AG04449 (cell line): ENCODE measurements around the gene CCDC24.

ENCODE experiments used
- CTCF ChIA-PET: fragments of 350-600 bp; formaldehyde crosslinking; extraction: SDS; loops from one replicate; lab custom pipeline; 2021; ENCODE audit warnings: antibody characterized with exemption; lab: Yijun Ruan, JAX
- POLR2A ChIA-PET: fragments of 400-600, 350-600 bp; formaldehyde crosslinking; extraction: SDS; loops from one replicate; lab custom pipeline; 2020; ENCODE audit warnings: antibody characterized with exemption, inconsistent platforms; lab: Yijun Ruan, JAX
- DNase-seq: peaks from one replicate; pipeline ENCODE4 v3.0.0-alpha.2; 2010; ENCODE audit warnings: low read depth, low spot score
- H3K4me3 ChIP-seq: 2 replicates; pipeline ENCODE4 v1.5.1; 2011; ENCODE audit warnings: low read depth, mild to moderate bottlenecking, control low read depth, low read length
- TF ChIP-seq, protein P1 (sequence below): IDR thresholded peaks from one replicate; pipeline ENCODE4 v1.5.1; 2011; ENCODE audit warnings: mild to moderate bottlenecking, moderate library complexity, low read length, control low read depth, inconsistent platforms; ENCODE audit not compliant: insufficient read depth; ENCODE audit errors: missing control alignments

Gene CCDC24

DNA sequence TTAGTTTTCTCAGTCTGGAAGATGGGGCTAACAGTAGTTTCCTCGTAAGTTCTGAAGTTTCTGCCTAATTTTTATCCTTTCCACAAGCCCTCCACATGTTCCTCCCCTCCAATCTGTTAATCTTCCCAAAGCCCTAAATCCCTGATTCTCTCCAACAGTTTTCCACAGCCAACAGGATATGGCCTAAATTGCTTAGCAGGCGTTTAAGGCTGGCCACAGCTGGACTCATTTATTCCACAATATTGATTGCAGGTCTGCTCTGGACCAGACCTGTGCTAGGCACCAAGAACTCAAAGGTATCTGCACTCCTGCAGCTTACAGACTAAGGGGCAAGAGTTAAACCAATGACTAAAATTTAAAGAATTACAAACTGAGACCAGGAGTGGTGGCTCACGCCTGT lies 35.9 kb downstream of the CCDC24 start:
- DNase-seq, result no peak
- H3K4me3 ChIP-seq, result no peak overlapping the region
- ChIA-PET CTCF (interaction anchor here (1.0 to 12.3 kb wide), 4 partner anchors 9 to 21 kb away, joined by 4 to 195 read pairs (median 8); no protein-coding TSS in a partner anchor), POLR2A (interaction anchor here (0.9 kb wide), 1 partner anchor 10 kb away, joined by 3 read pairs; no protein-coding TSS in a partner anchor)
- TF ChIP-seq, protein P1, sequence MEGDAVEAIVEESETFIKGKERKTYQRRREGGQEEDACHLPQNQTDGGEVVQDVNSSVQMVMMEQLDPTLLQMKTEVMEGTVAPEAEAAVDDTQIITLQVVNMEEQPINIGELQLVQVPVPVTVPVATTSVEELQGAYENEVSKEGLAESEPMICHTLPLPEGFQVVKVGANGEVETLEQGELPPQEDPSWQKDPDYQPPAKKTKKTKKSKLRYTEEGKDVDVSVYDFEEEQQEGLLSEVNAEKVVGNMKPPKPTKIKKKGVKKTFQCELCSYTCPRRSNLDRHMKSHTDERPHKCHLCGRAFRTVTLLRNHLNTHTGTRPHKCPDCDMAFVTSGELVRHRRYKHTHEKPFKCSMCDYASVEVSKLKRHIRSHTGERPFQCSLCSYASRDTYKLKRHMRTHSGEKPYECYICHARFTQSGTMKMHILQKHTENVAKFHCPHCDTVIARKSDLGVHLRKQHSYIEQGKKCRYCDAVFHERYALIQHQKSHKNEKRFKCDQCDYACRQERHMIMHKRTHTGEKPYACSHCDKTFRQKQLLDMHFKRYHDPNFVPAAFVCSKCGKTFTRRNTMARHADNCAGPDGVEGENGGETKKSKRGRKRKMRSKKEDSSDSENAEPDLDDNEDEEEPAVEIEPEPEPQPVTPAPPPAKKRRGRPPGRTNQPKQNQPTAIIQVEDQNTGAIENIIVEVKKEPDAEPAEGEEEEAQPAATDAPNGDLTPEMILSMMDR, result no peak

DNA sequence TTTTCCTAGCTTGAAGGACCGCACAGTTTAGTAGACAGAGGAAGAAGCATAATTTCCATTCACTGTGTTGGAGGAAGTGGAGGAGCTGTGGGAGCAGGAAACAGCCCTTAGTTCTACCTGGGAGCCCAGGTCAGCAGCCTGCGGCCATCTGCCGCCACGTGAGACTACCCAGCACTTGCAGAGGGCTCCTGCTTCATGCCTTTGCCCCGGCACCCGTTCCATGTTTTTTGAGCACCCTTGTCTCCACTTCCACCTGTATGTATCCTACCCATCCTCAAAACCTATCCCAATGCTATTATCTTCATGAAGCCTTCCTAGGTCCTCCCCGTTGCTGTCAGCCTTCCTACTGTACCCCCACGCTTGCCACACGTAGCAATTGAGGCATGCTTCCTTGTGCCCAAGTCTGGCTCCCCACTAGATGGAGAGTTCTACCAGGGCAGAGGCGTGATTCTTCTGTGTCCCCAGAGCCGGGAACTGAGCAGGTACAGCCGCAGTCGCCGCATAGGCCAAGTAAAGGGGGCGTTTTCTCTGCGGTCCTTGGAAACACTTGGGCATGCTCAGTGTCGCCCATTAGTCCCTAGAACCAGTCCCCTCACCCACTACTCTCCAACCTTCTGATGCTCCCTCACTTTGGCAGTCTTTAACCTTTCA lies 38.0 kb downstream of the CCDC24 start:
- CTCF ChIA-PET, result interaction anchor here (0.6 to 12.3 kb wide), 6 partner anchors 9 to 502 kb away, joined by 3 to 195 read pairs (median 4); no protein-coding TSS in a partner anchor
- POLR2A ChIA-PET, result no interaction called here
- TF ChIP-seq, protein P1, result no peak
- DNase-seq, result no peak
- H3K4me3 ChIP-seq, result peak overlapping the region; percentile 79

DNA sequence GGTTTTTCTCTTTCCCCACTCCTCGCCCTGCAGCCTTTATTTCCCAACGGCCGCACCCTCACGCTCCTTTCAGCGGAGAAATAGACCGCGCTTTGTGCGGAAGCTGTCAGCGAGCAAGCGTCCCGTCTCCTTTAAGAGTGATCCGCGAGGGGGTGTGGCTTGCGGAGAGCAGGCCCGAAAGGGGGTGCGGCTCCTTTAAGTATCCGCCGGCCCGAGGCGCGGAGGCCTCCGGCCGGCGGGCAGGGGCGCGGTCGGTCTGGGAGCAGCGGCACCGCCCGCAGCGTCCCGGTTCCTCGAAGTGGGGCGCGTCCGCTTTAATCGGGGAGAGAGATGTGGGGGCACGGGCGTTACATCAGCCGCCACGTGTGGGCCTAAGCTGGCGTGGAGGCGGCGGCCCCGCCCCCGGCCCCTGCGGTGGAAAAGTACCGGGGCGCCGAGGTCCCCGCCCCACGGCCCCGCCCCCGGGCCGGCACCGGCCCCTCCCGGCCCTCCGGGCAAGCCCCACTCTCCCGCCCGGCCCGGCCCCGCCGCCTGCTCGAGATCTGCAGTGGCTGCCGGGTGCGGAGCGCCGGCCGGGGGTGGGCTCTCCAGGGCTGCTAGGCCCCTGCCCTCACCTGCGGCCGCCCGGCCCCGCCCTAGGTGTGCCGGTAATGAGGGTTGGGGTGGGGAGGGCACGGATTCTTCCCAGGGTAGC lies 38.7 kb downstream of the CCDC24 start:
- POLR2A ChIA-PET, result interaction anchor here (0.6 to 1.6 kb wide), 5 partner anchors 9 to 188 kb away, joined by 3 to 10 read pairs (median 5); no protein-coding TSS in a partner anchor
- H3K4me3 ChIP-seq, result peak overlapping the region; percentile 79
- CTCF ChIA-PET, result interaction anchor here (0.9 to 12.3 kb wide), 4 partner anchors 12 to 24 kb away, joined by 3 to 195 read pairs (median 7); no protein-coding TSS in a partner anchor
- TF ChIP-seq, protein P1, result no peak
- no peak for DNase-seq

DNA sequence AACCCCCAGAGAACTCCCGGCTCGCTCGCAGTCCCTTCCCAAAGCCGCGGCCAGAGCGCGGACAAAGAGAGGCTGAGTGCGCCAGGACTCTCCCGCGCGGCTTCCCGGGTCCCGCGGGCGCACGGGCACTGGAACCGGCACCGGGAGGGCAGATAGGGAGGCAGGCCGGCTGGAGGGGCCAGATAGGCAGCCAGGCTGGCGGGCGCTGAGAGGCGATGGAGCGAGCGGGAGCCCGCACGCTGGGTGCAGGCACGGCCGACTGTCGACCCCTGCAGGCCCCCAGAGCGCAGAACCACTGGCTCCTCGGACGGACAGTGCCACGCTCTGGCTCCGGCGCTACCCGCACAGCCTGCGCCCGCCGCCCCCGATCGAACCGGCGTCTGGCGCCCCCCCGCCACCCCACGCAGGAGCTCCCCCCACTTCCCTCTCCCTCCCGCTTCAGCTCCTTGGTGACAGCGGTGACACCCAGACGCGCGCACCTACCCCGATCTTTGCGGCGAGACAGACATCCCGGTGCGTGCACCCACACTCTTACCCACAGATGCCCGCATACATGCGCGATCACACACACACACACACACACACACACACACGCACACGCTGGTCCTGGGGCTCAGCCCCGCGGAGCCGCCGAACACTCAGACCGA lies 39.3 kb downstream of the CCDC24 start:
- no peak for DNase-seq
- peak overlapping the region; percentile 79 for H3K4me3 ChIP-seq
- ChIA-PET POLR2A (interaction anchor here (0.6 to 1.6 kb wide), 5 partner anchors 10 to 187 kb away, joined by 3 to 10 read pairs (median 5); no protein-coding TSS in a partner anchor), CTCF (interaction anchor here (1.2 to 12.3 kb wide), 4 partner anchors 16 to 25 kb away, joined by 4 to 195 read pairs (median 7); no protein-coding TSS in a partner anchor)
- TF ChIP-seq, protein P1, result peak; percentile 49

DNA sequence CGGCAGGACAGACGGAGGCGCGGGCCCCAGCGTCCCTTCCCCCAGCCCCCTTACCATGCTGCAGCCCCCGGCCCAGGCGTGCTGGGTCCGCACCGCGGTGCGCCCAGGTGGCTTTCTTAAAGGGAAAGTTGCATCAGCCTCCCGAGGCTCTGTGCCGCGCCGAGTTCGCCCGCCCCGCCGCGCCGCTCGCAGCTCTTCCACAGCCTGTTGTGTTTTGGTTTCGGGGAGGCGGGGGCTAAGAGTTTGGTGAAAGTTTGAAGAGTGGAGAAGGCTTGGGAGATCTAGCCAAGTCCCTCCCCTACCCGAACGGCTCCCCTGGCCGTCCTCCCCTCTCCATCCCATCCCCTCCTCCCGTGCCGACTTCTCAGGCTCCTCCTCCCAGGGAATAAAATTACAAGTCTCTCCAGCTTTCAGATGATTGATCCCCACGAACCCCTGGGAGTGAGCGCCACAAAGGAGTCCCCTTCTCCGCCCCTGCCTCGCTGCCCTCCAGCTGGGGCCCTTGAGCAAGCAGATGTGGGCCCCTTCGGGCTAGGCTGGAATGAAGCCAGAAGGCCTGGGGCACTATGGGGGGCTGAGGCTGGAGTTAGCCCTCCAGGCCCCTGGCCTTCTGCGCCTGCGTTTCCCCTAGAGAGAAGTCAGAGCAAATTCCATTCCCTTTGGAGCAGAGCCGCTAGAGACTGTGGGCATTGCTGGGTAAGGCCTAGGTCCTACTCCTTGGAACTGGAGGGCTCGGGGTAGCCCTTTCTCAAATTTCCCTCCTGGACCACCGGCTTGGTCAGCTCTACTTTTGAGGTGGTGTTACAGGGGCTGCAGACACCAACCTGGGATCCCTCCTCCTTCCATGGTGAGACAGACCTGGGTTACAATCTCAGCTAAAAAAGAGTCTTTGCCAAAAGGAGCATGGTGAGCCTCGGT lies 40.1 kb downstream of the CCDC24 start, which contains the start of gene SLC6A9:
Gene SLC6A9, minus strand, starts transcription at position 211 of the 918 bp plus-strand sequence. CDS start 7,185 bp downstream, outside the sequence.
- ChIA-PET CTCF (interaction anchor here (0.8 to 12.3 kb wide), 5 partner anchors 10 to 25 kb away, joined by 3 to 195 read pairs (median 4); no protein-coding TSS in a partner anchor), POLR2A (interaction anchor here (1.1 to 1.6 kb wide), 4 partner anchors 9 to 16 kb away, joined by 4 to 10 read pairs (median 6); no protein-coding TSS in a partner anchor)
- TF ChIP-seq, protein P1, result no peak
- DNase-seq, result no peak
- peak within 1 kb of the TSS; percentile 79 for H3K4me3 ChIP-seq
